HepG2 (cell line): Measurements from ENCODE around the gene SIMC1. TPM values are rescaled to one million over a fixed set of nuclear protein-coding genes. Genes with fewer than 3 reads are reported as not detected.
A peak's percentile ranks its signal among the peaks of the same experiment; 100 is the strongest.
"Not testable (repeated sequence)": the region's sequence is repeated elsewhere in the genome, so short reads cannot be mapped to it uniquely, and the experiment has no call there.

Experiments
- ATAC-seq: fragments of 200-7000 bp; cut with Tn5 transposase; 3 replicates; pipeline ENCODE4 v1.9.1; 2020; ENCODE audit warnings: mild to moderate bottlenecking, moderate library complexity
- BruUV-seq: library from RNA; stranded (reverse); fragments of 400-500 nt; replicated peaks from 2 replicates; lab custom pipeline; 2021; lab: Mats Ljungman, UMichigan
- CTCF ChIA-PET: fragments of 300-600 bp; formaldehyde crosslinking; extraction: SDS; loops from one replicate; lab custom pipeline; 2021; ENCODE audit warnings: low total read pairs, inconsistent platforms, low intra/inter-chr PET ratio; lab: Yijun Ruan, JAX
- POLR2A ChIA-PET: fragments of 350-600 bp; sonication (Branson Sonifier 250); formaldehyde crosslinking; loops from one replicate; lab custom pipeline; 2020; ENCODE audit warnings: antibody characterized with exemption, inconsistent platforms; lab: Yijun Ruan, JAX
- DNase-seq: peaks from one replicate; pipeline ENCODE4 v3.0.0-alpha.2; 2015; ENCODE audit warnings: low spot score
- FAIRE-seq: peaks from 3 replicates; lab custom pipeline; 2011; peaks lifted over from hg19 to GRCh38; lab: Jason Lieb, UNC
- H2AFZ ChIP-seq: one replicate; pipeline ENCODE4 v1.6.1; 2011; ENCODE audit warnings: low read length, inconsistent platforms
- H3K27ac ChIP-seq: fragments of 300-600 bp; 3 replicates; pipeline ENCODE4 v1.8.0; 2011; ENCODE audit warnings: mixed run types, mild to moderate bottlenecking, mixed read lengths, low read length, inconsistent platforms; ENCODE audit not compliant: insufficient read depth; ENCODE audit errors: extremely low read length
- H3K27me3 ChIP-seq, 2 experiments: fragments of 200-600 bp in 1 of 2; 2 replicates in 1 of 2; 3 replicates in 1 of 2; pipeline versions ENCODE4 v1.6.0 to v1.8.0; 2011; ENCODE audit warnings: low read length in 2 of 2, mild to moderate bottlenecking in 2 of 2, moderate library complexity in 2 of 2, inconsistent platforms in 1 of 2; ENCODE audit not compliant: insufficient read depth in 2 of 2, control insufficient read depth in 1 of 2
- H3K36me3 ChIP-seq, 2 experiments: fragments of 200-600 bp in 1 of 2; replicated peaks in 1 of 2; 2 replicates in 1 of 2; 3 replicates in 1 of 2; pipeline versions ENCODE4 v1.5.1 to v1.8.0; 2011; ENCODE audit warnings: low read length in 2 of 2, inconsistent platforms in 1 of 2; ENCODE audit not compliant: insufficient read depth in 2 of 2, control insufficient read depth in 1 of 2
- H3K4me1 ChIP-seq: 2 replicates; pipeline ENCODE4 v1.5.1; 2012; ENCODE audit warnings: low read length, inconsistent platforms; ENCODE audit not compliant: insufficient read depth
- H3K4me2 ChIP-seq: 2 replicates; pipeline ENCODE4 v1.6.0; 2011; ENCODE audit warnings: low read depth, low read length, inconsistent platforms
- H3K4me3 ChIP-seq, 3 experiments: fragments of 200-600 bp in 1 of 3; sonication (generic), shearing (Covaris generic) in 1 of 3; replicated peaks in 1 of 3; 2 replicates each; pipeline ENCODE4 v1.5.1; 2011 to 2016; ENCODE audit warnings: low read length in 3 of 3, inconsistent platforms in 2 of 3, low read depth in 2 of 3, mild to moderate bottlenecking in 2 of 3, control low read depth in 1 of 3, mixed read lengths in 1 of 3; ENCODE audit not compliant: insufficient read depth in 1 of 3
- H3K79me2 ChIP-seq: one replicate; pipeline ENCODE4 v1.6.1; 2011; ENCODE audit warnings: low read length, inconsistent platforms; ENCODE audit not compliant: insufficient read depth
- H3K9ac ChIP-seq: 2 replicates; pipeline ENCODE4 v1.6.0; 2011; ENCODE audit warnings: mild to moderate bottlenecking, low read depth, low read length, inconsistent platforms; ENCODE audit not compliant: insufficient read depth
- H3K9me3 ChIP-seq: 2 replicates; pipeline ENCODE4 v1.5.1; 2012; ENCODE audit warnings: mild to moderate bottlenecking, low read length
- H4K20me1 ChIP-seq: 2 replicates; pipeline ENCODE4 v1.6.0; 2011; ENCODE audit warnings: inconsistent platforms, mild to moderate bottlenecking, low read length, moderate library complexity; ENCODE audit not compliant: insufficient read depth
- CEBPG ChIP-seq: IDR thresholded peaks from 2 replicates; pipeline ENCODE4 v1.6.1; 2016
- WGBS: methylation state at CpG from one replicate; pipeline ENCODE4 v1.1.6; 2017; ENCODE audit warnings: low lambda C conversion rate; 5-methylcytosine and 5-hydroxymethylcytosine counted together
- in situ Hi-C: cut with HindIII; loops from 2 replicates; pipeline ENCODE4 v1.10.0; 2017; ENCODE audit warnings: low pct_unique_long_range_greater_than_20kb; ENCODE audit not compliant: extremely low pct_ligation_motif_present
- intact Hi-C: fragments of 100-400 bp; cut with micrococcal nuclease; formaldehyde crosslinking; loops from one replicate; pipeline ENCODE4 v1.10.0; 2022; ENCODE audit not compliant: unreplicated experiment
- polyA plus RNA-seq, 8 experiments: library from polyadenylated mRNA; depleted of rRNA in 3 of 8; stranded (reverse) in 7 of 8; unstranded in 1 of 8; fragments of >200 nt; fragmentation: Illumina TruSeq in 4 of 8; extraction: Trizol in 4 of 8; gene quantifications; 2 replicates each; pipeline versions ENCODE4 v1.2.1 to v1.2.3, GENCODE V29; 2011 to 2016; ENCODE audit warnings: low read depth in 4 of 8, missing spikeins in 1 of 8, mixed read lengths in 1 of 8; ENCODE audit not compliant: insufficient read depth in 1 of 8
- total RNA-seq, 5 experiments: library from RNA; depleted of rRNA; stranded (reverse); fragments of >200 nt; fragmentation: Illumina TruSeq; extraction: Trizol; gene quantifications; 2 replicates each; pipeline ENCODE4 v1.2.3, GENCODE V29; 2016; ENCODE audit warnings: low read depth in 1 of 5

The SIMC1 gene
- total and polyA plus RNA-seq, 2 of the 13 experiments (the other 11 are each of a cell fraction or from before 2014, with no cell fraction given) = 5.4 to 6.8 TPM

- H3K27me3 ChIP-seq, H3K4me1 ChIP-seq, BruUV-seq, H2AFZ ChIP-seq, H3K9ac ChIP-seq, H3K9me3 ChIP-seq, POLR2A ChIA-PET, FAIRE-seq, ATAC-seq, H3K4me3 ChIP-seq, in situ Hi-C loops, DNase-seq, H3K36me3 ChIP-seq, H3K4me2 ChIP-seq, H4K20me1 ChIP-seq, intact Hi-C loops, H3K79me2 ChIP-seq, H3K27ac ChIP-seq, CTCF ChIA-PET: not testable (repeated sequence)
- no CpG with 5 or more reads among the region's 36 CpGs for WGBS
These were observed 13.9 kb downstream of the SIMC1 start for GRCh38 chr5:176252171-176252570.

DNA sequence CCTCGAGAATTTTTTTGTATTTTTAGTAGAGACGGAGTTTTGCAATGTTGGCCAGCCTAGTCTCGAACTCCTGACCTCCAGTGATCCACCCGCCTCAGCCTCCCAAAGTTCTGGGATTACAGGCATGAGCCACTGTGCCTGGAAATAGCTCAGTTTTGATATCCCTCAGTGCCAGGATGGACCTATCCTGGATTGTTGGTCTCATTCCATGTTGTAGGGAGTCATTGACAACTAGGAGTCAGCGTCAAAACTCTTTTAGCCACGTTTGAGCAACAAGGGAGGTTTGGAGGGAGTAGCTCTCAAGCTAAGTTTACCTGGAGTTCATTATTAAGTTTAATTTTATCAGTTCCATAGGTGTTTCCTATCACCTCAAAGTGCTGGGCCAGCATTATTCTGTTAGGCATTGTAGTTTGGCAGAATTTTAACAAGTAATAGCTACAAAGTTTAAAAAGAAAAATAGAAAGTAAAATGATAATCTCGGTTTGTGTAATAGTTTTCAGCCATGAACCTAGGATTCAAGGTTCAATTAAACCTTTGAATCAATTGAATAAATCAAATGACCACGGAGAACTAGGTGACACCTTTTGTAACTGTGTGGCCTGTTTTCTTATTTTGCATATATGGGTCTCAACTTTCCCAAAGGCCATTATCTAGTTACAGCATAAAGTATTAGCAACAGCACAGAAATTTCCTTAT is 15.3 kb downstream of the SIMC1 start:
- H3K36me3 ChIP-seq, POLR2A ChIA-PET, intact Hi-C loops, H3K4me2 ChIP-seq, H2AFZ ChIP-seq, H3K27me3 ChIP-seq, FAIRE-seq, CTCF ChIA-PET, ATAC-seq, H4K20me1 ChIP-seq, H3K27ac ChIP-seq, H3K9ac ChIP-seq, H3K9me3 ChIP-seq, H3K4me3 ChIP-seq, BruUV-seq, H3K4me1 ChIP-seq, DNase-seq, H3K79me2 ChIP-seq, in situ Hi-C loops: not testable (repeated sequence)
- 85% methylated on average over 8 of the region's 8 CpGs for WGBS

GRCh38 chr5:176254066-176254393 is 15.8 kb downstream of the SIMC1 start:
- H3K4me1 ChIP-seq, BruUV-seq, H3K36me3 ChIP-seq, H3K9ac ChIP-seq, H4K20me1 ChIP-seq, H3K4me3 ChIP-seq, POLR2A ChIA-PET, H2AFZ ChIP-seq, intact Hi-C loops, H3K79me2 ChIP-seq, H3K9me3 ChIP-seq, in situ Hi-C loops, H3K27me3 ChIP-seq, H3K4me2 ChIP-seq, DNase-seq, CTCF ChIA-PET, H3K27ac ChIP-seq: not testable (repeated sequence)
- 60% methylated on average over 1 of the region's 2 CpGs for WGBS
- FAIRE-seq (peak; percentile 56), ATAC-seq (peak; percentile 64)
- TF ChIP-seq CEBPG (CRISPR knock-in tag) = 0 out of 2 replicates have a peak, but pooled peaks have one; percentile 37

GRCh38 chr5:176257871-176258505 is 19.8 kb downstream of the SIMC1 start:
- H2AFZ ChIP-seq, H3K9me3 ChIP-seq, H3K27me3 ChIP-seq, CTCF ChIA-PET, intact Hi-C loops, BruUV-seq, POLR2A ChIA-PET, H3K9ac ChIP-seq, H3K27ac ChIP-seq, H3K4me2 ChIP-seq, H3K36me3 ChIP-seq, DNase-seq, ATAC-seq, H3K4me1 ChIP-seq, in situ Hi-C loops, H3K4me3 ChIP-seq, H3K79me2 ChIP-seq, FAIRE-seq, H4K20me1 ChIP-seq: not testable (repeated sequence)
- 94% methylated on average over 4 of the region's 5 CpGs for WGBS
